Ishikawa (cell line): ENCODE results near the gene EHHADH.

Experiments used
- CEBPB ChIP-seq: IDR thresholded peaks from 2 replicates; pipeline ENCODE4 v1.6.1; 2012
- EGR1 ChIP-seq: IDR thresholded peaks from 2 replicates; pipeline ENCODE4 v1.6.1; 2012
- EP300 ChIP-seq: IDR thresholded peaks from 2 replicates; pipeline ENCODE4 v1.6.1; 2012; ENCODE audit warnings: borderline replicate concordance
- FOXM1 ChIP-seq: IDR thresholded peaks from 2 replicates; pipeline ENCODE4 v1.6.1; 2012; ENCODE audit warnings: low read depth, borderline replicate concordance
- MAX ChIP-seq: IDR thresholded peaks from 2 replicates; pipeline ENCODE4 v1.6.1; 2012
- RAD21 ChIP-seq: IDR thresholded peaks from 2 replicates; pipeline ENCODE4 v1.6.1; 2012; ENCODE audit warnings: low read depth
- TAF1 ChIP-seq: IDR thresholded peaks from 2 replicates; pipeline ENCODE4 v1.6.1; 2012; ENCODE audit warnings: low read depth, mild to moderate bottlenecking
- TCF12 ChIP-seq: IDR thresholded peaks from 2 replicates; pipeline ENCODE4 v1.6.1; 2012; ENCODE audit warnings: low read depth
- TEAD4 ChIP-seq: IDR thresholded peaks from 2 replicates; pipeline ENCODE4 v1.6.1; 2012
- USF1 ChIP-seq: IDR thresholded peaks from 2 replicates; pipeline ENCODE4 v1.6.1; 2012
- YY1 ChIP-seq: IDR thresholded peaks from 2 replicates; pipeline ENCODE4 v1.6.1; 2012; ENCODE audit warnings: low read depth
- ZBTB7A ChIP-seq: IDR thresholded peaks from 2 replicates; pipeline ENCODE4 v1.6.1; 2012; ENCODE audit warnings: low read depth
- TF ChIP-seq, protein P1 (sequence below): IDR thresholded peaks from 2 replicates; pipeline ENCODE4 v1.6.1; 2012; ENCODE audit warnings: low read depth, mild to moderate bottlenecking

DNA sequence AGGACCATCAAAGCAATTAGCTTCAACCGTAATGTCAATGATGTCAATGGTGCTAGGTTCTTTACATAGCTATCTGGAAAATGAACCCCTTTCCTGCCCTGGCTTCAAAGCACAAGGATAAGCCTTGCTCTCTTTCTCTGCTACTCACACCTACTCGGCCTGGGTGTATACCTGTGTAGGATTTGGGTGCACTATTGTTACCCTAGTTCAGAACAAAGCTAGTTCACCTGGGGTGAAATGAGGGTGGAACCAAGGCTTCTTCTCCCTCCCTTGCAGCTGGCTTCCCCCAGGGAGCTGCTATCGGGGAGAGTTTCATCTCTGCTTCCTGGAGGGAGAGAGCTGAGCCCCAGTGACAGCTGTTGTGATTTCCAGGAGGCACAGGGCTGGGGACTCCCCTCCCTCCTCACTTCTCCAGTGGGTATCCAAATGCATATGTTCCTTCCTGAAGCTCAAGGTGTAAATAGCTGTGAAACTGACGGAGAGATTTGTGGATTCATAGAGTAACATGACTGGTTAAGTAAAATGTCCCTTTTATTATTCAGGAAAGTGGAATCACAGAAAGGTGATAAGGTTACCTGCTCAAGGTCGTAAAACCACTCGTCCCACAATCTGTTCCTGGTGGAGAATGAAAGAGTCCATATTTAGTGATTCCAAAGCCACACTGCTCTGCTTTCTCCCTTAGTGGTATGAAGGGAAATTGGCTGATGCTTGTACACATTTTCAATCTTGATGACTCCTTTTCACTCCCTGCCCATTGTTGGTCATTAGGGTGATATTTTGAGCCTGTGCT lies 89.2 kb downstream of the EHHADH start:
- TF ChIP-seq RAD21 (no peak), EP300 (no peak), USF1 (no peak), EGR1 (no peak), CEBPB (no peak), MAX (no peak), TAF1 (no peak), TEAD4 (no peak), YY1 (no peak), FOXM1 (no peak), ZBTB7A (no peak), TCF12 (no peak)
- TF ChIP-seq, protein P1, sequence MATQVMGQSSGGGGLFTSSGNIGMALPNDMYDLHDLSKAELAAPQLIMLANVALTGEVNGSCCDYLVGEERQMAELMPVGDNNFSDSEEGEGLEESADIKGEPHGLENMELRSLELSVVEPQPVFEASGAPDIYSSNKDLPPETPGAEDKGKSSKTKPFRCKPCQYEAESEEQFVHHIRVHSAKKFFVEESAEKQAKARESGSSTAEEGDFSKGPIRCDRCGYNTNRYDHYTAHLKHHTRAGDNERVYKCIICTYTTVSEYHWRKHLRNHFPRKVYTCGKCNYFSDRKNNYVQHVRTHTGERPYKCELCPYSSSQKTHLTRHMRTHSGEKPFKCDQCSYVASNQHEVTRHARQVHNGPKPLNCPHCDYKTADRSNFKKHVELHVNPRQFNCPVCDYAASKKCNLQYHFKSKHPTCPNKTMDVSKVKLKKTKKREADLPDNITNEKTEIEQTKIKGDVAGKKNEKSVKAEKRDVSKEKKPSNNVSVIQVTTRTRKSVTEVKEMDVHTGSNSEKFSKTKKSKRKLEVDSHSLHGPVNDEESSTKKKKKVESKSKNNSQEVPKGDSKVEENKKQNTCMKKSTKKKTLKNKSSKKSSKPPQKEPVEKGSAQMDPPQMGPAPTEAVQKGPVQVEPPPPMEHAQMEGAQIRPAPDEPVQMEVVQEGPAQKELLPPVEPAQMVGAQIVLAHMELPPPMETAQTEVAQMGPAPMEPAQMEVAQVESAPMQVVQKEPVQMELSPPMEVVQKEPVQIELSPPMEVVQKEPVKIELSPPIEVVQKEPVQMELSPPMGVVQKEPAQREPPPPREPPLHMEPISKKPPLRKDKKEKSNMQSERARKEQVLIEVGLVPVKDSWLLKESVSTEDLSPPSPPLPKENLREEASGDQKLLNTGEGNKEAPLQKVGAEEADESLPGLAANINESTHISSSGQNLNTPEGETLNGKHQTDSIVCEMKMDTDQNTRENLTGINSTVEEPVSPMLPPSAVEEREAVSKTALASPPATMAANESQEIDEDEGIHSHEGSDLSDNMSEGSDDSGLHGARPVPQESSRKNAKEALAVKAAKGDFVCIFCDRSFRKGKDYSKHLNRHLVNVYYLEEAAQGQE: no peak
